C4-2B (cell line): Measurements from ENCODE around the gene MAP3K7CL.
"Not testable (repeated sequence)": the region's sequence is repeated elsewhere in the genome, so short reads cannot be mapped to it uniquely, and the experiment has no call there.

ENCODE experiments used
- H3K27ac ChIP-seq: fragments of 450-650 bp; 2 replicates; pipeline ENCODE4 v1.5.1; 2017
- ZFX ChIP-seq: fragments of 450-650 bp; IDR thresholded peaks from 2 replicates; pipeline ENCODE4 v1.6.1; 2017
- TF ChIP-seq, protein P1 (sequence below): fragments of 450-650 bp; conservative IDR thresholded peaks from 2 replicates; pipeline ENCODE4 v1.5.1; 2017; ENCODE audit warnings: mild to moderate bottlenecking

MAP3K7CL gene

DNA sequence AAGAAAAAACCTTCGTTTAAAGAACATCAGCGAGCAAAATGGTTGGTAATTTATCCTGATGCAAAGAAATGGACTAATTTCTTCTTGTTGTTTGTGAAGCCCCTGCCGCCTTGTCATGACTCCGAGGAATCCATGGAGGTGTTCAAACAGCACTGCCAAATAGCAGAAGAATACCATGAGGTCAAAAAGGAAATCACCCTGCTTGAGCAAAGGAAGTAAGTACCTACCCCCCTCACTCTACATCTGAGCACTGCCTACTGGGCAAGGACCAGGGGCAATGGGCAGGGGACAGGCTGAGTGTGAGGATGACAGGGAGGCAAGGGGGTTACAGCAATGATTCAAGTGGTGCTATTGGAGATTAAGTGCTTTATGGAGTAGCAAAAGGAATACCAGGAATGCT is 29.4 kb downstream of the MAP3K7CL start:
- no peak overlapping the region for H3K27ac ChIP-seq
- TF ChIP-seq, protein P1, sequence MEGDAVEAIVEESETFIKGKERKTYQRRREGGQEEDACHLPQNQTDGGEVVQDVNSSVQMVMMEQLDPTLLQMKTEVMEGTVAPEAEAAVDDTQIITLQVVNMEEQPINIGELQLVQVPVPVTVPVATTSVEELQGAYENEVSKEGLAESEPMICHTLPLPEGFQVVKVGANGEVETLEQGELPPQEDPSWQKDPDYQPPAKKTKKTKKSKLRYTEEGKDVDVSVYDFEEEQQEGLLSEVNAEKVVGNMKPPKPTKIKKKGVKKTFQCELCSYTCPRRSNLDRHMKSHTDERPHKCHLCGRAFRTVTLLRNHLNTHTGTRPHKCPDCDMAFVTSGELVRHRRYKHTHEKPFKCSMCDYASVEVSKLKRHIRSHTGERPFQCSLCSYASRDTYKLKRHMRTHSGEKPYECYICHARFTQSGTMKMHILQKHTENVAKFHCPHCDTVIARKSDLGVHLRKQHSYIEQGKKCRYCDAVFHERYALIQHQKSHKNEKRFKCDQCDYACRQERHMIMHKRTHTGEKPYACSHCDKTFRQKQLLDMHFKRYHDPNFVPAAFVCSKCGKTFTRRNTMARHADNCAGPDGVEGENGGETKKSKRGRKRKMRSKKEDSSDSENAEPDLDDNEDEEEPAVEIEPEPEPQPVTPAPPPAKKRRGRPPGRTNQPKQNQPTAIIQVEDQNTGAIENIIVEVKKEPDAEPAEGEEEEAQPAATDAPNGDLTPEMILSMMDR = no peak
- no peak for TF ChIP-seq ZFX

DNA sequence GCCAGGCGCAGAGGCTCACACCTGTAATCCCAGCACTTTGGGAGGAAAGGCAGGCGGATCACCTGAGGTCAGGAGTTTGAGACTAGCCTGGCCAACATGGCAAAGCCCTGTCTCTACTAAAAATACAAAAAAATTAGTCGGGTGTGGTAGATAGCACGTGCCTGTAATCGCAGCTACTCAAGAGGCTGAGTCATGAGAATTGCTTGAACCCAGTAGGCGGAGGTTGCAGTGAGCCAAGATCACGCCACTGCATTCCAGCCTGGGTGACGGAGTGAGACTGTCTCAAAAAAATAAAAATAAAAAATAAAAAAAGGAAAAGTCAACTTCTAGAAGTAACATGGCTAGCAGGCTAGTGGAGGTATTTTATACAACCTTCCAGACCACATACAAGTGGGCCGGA is 32.4 kb downstream of the MAP3K7CL start:
- H3K27ac ChIP-seq = not testable (repeated sequence)

DNA sequence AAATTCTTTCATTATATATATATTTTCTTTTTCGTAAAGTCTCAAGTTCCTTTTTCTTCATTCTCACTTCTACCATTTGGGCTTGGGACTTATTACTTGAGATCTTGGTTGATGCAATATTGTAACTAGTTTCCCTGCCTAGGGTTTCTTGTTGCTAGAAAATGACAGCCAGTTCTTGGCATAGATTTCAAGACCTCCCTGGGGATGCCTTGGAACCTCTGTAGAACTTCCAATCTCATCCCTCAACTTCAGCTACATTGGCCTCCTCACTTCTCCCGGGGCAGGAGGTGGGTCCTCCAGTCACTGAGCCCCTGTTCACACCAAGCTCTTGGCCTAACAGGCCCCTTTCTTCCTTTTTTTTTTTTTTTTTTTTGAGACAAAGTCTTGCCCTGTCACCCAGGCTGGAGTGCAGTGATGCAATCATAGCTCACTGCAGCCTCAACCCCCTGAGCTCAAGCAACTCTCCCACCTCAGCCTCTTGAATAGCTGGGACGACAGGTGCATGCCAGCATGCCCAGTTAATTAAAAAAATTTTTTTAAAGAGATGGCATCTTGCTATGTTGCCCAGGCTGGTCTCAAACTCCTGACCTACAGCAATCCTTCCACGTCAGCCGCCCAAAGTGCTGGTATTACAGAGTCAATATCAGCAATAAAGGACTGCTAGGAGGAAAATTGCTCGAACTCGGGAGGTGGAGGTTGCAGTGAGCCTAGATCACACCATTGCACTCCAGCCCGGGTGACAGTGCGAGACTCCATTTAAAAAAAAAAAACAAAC is 33.1 kb downstream of the MAP3K7CL start:
- TF ChIP-seq, protein P1 = no peak
- TF ChIP-seq ZFX = no peak
- no peak overlapping the region for H3K27ac ChIP-seq

DNA sequence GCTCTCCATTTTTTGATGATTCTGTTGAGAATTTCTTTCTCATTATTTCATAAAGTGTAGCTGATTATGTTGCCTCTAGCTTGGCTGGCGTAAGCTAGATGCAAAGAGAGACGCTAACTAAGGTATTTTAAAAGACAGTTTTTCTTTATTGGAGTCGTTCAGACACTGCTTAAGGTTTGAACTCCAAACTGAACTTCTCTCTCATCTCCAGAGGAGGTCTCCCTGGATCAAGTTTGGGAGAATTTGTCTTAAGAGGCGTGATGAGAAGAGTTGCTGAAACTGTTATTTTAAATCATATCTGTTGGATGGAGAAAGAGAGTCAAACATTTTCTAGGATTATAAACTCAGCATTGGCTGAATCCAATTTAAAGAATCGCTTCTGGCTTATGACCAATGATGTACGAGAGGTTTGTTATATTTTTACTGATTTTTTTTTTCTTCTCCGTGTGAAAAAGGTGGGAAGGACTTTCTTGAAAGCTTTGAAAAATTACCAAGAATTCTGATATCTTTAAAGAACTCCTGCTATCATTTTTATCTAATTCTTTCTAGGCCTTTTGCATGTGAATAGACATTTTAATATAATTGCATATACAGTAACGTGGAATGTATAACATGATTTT is 34.0 kb downstream of the MAP3K7CL start:
- TF ChIP-seq, protein P1 = peak; percentile 83
- no peak for TF ChIP-seq ZFX
- H3K27ac ChIP-seq = no peak overlapping the region

DNA sequence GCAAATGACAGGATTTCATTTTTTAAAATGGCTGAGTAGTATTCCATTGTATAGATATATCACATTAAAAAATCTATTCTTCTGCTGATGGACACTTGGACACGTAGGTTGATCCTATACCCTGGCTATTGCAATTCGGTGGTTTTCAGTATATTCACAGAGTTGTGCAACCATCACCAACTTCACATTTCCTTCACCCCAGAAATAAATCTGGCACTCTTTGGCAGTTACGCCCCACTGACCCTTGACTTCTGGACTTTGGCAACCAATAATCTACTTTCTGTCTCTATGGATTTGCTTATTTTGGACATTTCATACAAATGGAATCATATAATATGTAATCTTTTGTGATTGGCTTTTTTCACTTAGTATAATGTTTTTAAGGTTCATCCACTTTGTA is 35.9 kb downstream of the MAP3K7CL start:
- H3K27ac ChIP-seq = no peak overlapping the region

DNA sequence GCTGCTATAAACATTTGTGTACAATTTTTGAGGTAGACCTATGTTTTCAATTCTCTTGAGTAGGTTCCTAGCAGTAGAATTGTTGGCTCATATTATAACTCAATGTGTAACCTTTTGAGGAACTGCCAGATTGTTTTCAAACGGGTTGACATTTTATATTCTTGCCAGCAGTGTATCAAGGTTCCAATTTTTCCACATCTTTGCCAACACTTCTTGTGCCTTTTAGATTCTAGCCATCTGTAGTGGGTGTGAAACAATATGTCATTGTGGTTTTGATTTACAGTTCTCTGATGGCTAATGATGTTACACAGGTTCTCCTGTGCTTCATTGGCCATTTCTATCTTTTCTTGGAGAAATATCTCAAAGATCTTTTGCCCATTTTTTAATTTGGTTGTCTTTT is 36.4 kb downstream of the MAP3K7CL start:
- TF ChIP-seq, protein P1 = no peak
- TF ChIP-seq ZFX = no peak
- H3K27ac ChIP-seq = no peak overlapping the region

More for the DNA sequence above, 35.9 kb downstream of the MAP3K7CL start:
- TF ChIP-seq, protein P1 = no peak
- TF ChIP-seq ZFX = no peak

DNA sequence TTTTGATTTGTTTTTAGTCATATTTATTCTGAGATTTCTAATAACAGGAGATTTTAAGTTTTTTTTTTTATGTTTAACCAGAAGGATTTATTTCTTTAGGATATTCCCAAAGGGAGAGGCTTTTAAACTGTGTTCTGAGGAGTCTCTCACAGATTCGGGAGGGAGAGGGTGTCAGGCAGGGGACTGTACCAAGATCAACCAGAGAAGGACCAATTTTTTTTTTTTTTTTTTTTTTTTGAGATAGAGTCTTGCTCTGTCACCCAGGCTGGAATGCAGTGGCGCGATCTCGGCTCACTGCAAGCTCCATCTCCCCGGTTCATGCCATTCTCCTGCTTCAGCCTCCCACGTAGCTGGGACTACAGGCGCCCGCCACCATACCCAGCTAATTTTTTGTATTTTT is 37.0 kb downstream of the MAP3K7CL start:
- H3K27ac ChIP-seq = not testable (repeated sequence)

DNA sequence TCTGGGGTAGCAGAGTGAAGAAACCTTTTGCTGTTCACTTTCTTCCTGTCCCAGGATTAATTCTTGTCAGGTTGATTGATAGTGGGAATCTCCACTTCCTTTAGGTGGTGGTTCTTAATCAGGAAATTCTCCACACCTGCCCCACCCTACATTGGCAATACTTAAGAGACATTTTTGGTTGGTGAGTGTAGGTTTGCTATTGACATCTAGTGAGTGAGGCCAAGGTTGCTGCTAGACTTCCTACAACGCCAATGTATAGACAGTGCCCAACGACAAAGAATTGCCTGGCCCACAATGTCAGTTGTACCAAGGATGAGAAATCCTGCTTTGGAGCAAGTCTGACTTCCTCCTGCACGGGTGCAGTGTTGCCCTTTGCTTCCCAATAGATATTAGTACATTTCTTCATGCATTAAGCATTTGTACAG is 38.5 kb downstream of the MAP3K7CL start:
- no peak overlapping the region for H3K27ac ChIP-seq
- TF ChIP-seq, protein P1 = no peak
- TF ChIP-seq ZFX = no peak
